Endometrial microvascular endothelial cells (primary cell): ENCODE data around the gene IER5. TPM values are rescaled to one million over a fixed set of nuclear protein-coding genes. Genes with fewer than 3 reads are reported as not detected.

Experiments
- in situ Hi-C: cut with HindIII; loops from 2 replicates; pipeline ENCODE4 v1.10.0; 2017; ENCODE audit warnings: low sequenced_read_pairs, low pct_unique_long_range_greater_than_20kb; ENCODE audit errors: inconsistent ontology term
- total RNA-seq: library from RNA; depleted of rRNA; stranded (reverse); fragments of >200 nt; gene quantifications from one replicate; pipeline ENCODE4 v1.2.3, GENCODE V29; 2015; ENCODE audit errors: inconsistent ontology term

Gene IER5
- total RNA-seq, 1 donor from 2014 or later, result 19.7 TPM

DNA sequence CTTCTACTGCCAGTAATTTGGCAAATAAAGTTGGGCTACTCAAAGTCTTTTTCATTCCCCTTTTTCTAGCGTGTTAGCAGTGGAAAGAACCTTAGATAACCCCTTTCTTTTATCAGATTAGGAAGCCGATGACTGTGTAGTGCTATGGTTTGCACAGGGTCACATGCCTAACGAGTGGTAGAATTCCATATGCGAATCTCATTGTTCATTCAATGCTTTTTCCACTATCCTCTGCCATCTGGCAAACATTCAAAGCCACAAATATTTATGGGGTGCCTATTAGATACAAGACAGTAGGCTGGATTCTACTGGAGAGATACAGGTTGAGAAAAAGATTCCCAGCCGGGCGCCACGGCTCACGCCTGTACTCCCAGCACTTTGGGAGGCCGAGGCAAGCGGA, 14.9 kb upstream of the IER5 start:
- in situ Hi-C loops, result no loop called here

DNA sequence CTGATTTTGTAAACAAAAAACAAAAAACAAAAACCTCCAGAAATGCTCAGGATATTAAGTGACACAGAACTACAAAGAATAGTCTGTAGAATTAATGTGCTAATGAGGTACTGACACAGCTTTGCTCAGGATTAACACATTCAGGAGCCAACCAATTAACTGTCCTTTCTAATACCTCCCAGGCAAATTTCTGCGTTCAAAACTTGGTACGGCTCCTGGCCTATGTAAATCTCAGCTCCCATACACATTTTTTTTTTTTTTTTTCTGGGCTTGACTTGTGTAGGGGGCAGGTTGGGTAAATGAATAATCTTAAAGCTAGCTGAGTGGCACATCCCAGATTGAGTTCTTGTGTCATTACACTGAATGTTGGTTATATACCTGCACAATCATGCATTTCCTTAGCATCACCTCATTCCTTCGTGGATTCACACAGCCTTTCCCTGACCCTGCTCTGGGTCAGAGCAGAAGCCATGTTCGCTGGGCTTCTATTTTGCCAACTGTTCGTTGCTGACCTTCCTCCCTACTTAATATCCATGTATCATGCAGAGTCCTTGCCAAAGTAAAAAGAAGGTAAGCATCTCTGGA, 12.6 kb upstream of the IER5 start:
- in situ Hi-C loops, result no loop called here

DNA sequence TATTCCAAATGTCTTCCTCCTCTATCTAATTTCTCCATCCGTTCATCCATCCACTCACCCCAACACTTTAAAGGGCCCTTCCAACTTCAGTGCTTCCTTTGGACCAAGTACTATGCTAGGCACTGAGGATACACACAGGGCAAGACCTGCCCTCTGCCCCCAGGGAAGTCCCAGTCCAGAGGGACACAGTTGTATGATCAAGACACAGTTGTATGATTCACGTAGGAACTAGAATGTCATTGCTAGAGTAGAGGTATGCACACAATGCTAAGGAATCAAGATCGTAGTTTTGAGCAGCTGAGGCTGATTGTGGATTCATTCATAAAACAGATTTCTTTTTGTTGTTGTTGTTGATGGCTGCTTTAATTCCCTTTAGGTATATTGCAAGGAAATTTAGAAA, 11.6 kb upstream of the IER5 start:
- in situ Hi-C loops, result no loop called here

DNA sequence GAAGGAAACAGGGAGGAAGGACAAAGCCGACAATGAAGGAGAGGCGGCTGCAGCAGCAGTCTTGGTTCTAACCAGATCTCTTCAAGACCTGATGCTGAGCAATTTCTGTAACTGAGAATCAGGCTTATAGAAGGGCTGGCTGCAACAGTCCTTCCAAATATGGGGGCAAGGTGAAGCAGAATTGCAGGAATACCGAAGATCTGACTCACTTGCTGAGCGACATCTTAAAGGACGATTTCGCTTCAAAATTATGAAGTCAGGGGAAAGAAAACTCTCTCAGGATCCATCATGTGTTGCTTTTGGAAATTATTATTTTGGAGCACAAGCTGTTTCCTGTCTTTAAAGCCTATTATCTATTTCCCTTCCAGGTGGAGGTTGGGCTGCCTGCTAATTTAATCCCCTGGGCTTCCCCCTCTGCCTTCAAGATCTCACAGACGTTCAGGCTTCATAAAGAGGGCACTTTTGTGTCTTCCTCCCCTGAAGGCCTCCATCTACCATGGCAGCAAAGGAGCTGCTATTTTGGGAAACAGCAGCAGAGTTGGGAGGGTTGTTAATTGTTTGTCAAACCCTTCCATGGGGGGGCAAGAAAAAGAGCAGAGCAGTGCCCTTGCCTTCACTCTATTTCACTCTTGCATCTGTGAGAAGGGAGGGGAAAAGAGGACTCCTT, 10.8 kb upstream of the IER5 start:
- in situ Hi-C loops, result no loop called here

DNA sequence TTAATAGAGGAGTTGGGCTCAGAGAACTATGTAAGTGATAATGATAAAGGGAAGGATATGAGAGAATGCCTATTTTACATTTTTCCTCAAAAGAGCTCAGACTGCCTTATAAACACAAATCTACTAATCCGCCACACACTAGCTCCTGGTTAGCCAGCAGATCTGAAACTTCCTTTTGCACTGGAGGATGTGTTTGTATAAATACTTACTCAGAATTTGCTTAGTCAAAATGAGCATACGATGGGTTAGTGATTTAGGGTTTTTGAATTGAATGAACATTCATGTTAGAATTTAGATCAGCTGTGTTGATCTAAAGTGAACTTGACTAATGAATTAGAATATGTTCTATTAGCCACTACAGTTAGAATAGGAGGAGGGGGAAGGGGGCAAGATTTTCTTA, 9.1 kb upstream of the IER5 start:
- in situ Hi-C loops, result no loop called here

DNA sequence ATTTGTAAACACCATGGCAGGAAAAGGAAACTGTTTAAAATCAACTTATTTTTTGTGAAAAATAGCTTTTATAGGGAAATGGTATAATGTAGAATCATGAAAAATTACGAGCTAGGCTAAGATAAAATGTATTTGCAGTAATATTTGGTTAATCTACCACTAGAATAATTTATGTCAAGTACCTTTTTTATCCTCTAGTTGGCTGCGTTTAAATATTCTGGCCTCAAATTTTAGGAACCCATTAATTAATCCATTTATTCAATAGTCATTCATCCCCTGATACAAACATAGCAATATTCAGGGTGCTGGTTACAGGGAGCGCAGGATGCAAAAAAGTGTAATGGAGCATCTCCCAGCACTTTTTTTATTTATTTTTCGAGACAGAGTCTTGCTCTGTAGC, 8.6 kb upstream of the IER5 start:
- in situ Hi-C loops, result no loop called here

DNA sequence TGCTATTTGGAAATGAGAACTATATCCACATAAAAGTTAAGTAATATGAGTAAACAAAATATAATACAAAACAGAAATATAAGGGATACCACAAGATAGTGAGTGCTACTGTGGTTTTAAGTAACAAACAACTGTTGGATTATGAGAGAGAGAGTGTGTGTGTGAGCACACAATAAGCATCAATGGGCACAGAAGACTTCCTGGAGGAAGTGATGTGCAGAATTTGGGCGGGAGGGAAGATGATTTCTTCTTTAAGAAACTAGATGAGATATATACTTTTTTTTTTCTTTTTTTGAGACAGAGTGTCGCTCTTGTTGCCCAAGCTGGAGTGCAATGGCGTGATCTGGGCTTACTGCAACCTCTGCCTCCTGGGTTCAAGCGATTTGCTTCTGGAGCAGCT, 7.9 kb upstream of the IER5 start:
- in situ Hi-C loops, result no loop called here

DNA sequence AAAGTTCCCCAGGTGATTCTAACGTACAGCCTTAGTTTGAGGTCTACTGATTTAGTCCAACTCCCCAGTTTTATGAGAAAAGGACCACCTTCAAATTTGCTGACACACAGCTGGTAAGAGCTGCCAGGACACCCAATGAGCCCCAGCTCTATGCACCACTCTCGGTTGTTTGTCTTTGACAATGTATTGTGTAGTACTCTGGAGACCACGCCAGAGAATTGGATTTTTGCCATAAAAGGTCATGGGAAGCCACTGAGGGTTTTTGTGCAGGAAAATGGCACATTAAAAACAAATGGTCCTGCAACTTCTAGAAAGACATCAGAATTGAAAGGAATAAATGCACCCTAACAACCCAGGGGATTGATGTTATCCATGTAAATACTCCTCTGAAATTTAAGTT, 7.1 kb upstream of the IER5 start:
- in situ Hi-C loops, result no loop called here

DNA sequence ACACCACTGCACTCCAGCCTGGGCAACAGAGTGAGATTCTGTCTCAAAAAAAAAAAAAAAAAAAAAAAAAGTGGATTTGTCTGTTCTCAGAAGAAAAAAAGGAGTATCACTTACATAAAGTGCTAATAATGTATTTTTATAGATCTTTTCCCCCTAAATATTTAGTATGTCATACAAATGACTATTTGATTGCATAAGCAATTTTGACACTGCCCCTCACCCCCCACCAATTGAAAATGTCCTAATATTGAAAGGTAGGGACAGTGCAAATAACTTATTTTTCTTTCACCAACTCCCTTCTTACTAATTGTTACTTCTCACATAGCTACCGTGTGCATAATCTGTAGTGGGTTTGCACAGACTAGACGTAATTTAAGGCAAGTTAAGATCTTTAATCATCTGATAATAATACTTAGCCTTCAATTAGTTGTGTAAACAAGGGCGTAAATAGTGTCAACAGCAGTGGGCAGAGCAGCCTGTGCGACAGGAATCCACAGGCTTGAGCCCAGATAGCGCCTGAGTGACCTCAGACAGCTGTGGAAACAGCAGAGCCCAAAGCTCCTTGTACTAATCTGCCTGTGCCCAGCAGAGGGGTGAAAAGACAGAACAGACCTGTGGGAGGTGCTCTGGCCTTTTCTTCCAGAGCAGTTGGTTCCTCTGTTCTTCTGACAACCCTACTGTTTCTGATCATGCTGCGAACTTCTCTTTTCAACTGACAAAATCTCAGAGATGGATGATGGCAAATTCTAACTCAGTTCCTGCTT, 4.5 kb upstream of the IER5 start:
- in situ Hi-C loops, result no loop called here

DNA sequence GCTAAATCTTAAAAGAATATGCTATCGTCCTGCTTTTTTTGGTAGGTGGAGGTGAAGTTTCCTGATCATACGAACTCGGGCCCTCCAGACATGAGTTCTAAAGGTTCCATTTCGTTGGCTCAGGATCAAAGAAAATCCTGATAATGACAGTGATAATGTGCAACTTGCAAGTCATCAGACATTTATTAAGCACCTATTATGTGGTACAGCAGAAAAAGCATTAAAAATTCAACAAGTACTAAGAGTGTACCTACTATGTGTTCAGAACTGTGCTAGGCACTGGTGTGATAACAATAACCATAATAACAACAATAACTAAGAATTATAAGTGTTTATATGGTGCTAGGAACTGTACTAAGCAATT, 3.9 kb upstream of the IER5 start:
- in situ Hi-C loops, result no loop called here

DNA sequence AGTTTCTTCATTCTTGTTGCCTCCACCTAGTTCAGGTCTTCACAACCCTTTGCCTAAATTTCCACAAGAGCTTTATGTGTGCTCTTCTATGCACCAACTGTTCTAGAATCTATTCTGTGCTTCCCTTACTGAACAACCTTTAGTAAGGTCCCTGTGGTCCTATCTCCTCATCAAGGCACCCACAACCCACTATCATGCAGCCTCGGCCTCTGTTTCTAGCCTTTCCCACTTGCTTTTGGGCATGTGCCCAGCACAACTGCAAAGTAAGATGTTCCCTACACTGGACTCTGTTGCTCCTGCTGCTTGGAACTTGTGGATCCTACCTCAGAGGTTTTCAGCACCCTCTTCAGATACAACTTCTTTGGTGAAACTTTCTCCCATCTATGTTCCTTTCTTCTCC, 2.4 kb upstream of the IER5 start:
- in situ Hi-C loops, result no loop called here

DNA sequence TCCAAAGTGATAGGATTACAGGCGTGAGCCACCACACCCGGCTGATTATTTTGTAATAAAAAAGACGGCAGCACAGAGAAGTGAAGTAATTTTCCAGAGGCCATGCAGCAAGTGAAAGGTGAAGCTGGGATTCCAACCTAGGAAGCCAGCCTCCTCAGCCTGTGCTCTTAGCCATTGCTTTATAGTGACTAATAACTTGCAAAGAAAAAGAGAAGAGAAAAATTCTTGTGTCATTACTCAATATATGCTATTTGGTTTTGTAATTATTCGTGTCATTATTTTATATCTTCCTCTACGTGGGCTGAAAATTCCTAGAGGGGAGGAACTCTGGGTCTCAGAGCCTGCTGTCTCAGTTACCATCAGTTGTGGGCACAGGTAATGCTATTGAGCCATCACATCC, 1.6 kb upstream of the IER5 start:
- in situ Hi-C loops, result no loop called here

DNA sequence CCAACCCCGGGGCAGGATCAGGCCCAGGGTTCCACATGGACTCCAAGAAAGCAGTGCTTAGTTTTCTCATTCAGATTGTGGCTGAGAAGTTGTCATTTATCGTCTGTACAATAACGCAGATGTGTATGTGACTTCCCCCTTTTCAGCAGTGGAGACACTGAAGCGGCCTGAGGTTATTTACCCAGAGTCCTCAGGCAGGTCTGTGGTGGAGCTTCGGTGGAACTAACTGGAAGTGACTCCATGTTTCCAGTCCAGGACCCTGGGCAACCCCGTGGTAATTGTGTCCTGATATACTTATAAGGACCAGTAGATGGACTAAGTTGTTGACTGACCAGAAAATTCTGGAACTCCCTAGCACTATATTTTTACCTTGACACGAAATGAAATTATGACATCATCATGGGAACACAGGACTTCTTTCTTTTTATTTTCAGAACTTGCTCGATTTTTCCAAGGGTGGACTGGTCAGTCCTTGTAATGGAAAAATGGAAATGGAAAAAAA, 1.0 kb upstream of the IER5 start:
- in situ Hi-C loops, result no loop called here

DNA sequence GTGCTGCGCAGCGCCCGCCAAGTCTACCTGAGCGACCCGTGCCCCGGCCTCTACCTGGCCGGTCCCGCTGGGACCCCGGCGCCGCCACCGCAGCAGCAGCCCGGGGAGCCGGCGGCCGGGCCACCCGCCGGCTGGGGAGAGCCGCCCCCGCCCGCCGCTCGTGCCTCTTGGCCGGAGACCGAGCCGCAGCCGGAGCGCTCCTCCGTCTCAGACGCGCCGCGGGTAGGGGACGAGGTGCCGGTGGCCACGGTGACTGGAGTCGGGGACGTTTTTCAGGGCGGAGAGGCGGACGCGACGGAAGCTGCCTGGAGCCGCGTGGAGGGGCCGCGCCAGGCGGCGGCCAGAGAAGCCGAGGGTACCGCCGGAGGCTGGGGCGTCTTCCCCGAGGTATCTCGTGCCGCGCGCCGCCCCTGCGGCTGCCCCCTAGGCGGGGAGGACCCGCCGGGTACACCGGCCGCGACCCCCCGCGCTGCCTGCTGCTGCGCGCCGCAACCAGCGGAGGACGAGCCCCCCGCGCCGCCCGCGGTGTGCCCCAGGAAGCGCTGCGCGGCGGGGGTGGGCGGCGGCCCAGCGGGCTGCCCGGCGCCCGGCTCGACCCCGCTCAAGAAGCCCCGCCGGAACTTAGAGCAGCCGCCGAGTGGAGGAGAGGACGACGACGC, 646 bp downstream of the IER5 start:
- in situ Hi-C loops, result no loop called here

DNA sequence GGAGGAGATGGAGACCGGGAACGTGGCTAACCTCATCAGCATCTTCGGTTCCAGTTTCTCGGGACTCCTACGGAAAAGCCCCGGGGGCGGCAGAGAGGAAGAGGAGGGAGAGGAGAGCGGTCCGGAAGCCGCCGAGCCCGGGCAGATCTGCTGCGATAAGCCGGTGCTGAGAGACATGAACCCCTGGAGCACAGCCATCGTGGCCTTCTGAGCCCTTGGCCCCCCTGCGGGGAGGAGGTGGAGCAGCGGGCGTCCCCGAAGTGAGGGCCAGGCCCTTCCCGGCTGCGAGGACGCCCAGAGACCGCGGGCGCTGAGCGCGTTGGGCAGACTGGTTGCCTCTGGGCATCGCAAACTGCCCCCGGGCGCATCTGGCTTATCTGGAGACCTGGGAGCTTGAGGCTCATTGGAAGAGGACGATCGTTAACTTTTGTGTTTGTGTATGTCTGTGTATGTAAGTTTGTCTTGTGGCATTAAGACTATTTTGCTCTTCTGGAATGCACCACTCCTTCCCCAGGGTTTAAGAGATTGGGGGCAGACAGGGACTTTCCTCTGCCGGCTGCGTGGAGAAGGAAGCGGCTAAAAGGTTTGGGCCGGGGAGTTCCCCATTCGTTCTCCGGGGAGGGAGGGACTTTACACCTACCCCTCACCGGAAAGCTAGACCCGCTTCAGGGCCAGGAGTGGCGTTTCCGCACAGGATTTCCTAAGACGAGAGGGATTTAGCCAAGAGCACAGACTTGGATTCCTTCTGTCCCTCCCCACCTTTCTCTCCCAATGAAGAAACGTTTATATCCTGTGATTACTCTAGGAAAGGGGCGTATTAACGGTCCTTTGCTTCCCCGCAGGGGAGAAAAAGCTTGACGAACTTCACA, 1.4 kb downstream of the IER5 start:
- in situ Hi-C loops, result loop anchor here (5.0 kb wide), 2 partner anchors 53 to 62 kb away; no protein-coding TSS in a partner anchor

DNA sequence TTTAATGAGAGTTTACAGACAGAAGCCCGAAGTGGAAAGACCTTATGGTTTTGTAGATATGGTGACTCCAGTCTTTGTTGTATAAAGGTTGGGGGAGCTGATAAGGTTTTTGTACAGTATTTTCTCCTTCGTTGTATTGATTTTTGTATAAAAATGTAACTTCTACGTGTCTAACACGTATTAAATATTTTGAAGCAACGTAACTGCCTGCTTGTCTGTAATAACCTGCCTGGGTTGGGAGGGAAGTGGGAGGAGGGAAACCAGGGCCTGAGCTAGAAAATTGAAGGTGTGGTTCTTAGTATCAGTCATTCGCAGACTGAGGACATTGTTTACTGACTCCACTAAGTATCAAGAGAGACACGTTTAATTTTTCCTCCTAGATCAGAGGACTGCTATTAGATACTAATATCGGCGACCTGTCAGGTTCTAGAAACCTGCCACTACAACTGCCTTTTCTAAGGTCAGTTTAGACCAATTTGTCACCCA, 2.2 kb downstream of the IER5 start:
- in situ Hi-C loops, result loop anchor here (5.0 kb wide), 2 partner anchors 53 to 62 kb away; no protein-coding TSS in a partner anchor

DNA sequence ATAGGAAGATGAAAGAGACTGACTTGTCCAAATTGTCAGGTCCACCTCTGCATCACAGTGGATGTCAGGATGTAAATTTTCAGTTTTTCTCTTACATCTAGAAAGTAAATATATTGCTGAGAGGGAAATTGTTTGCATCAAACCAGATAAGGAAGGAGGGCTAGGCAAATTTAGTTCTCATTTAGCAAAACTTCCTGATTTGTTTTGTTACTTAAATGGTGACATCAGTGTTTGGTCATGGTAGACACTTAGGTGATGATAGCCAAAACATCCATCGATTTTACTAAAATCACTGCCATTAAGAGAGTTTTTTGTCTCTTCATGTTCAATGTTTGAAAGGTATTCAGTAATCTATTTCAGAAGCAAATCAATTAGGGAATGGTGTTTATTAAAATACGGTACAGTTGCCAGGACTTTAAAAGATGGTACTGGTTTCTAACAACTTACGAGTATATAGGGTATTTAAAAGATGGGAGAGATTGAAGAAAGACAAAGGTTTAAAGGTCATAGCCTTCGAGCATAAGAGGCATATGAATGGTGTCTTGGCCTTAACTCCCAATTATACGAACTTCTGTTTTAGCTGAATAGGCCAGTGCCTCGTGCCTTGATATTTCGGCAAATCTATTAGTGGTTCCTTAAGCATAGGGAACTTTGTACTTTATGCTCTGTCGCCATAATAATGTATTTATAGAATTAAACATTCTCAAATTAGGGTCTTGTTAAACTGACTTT, 3.0 kb downstream of the IER5 start:
- in situ Hi-C loops, result loop anchor here (5.0 kb wide), 2 partner anchors 54 to 61 kb away; no protein-coding TSS in a partner anchor

DNA sequence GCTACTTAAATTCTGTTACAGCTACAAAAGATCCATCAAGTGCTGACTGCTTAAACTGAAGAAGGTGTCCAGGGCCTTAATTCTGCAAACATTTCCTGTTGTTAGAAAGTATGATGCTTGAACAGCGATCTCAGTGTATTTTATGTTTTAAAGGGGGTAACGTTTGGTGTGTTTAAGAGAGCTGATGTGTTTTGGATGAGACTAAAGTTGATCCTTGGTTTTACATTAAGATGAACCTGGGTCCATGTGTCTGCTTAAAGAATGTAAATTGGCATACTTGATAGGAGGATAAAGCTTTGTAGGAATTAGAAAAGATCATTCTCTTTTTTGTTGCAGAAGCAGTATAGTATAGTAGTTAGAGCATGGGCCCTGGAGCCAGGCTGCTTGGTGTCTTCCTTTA, 3.6 kb downstream of the IER5 start:
- in situ Hi-C loops, result loop anchor here (5.0 kb wide), 2 partner anchors 55 to 60 kb away; no protein-coding TSS in a partner anchor
